Stimulated activated CD8-positive, alpha-beta memory T cell treated with anti-CD3 and anti-CD28 coated beads, Interleukin-7, amount 100 ng/mL, for 4 hours (primary cell): ENCODE measurements around the gene CAPN1.
"Not testable (repeated sequence)": the region's sequence is repeated elsewhere in the genome, so short reads cannot be mapped to it uniquely, and the experiment has no call there.

Experiments used
- DNase-seq, 2 donors: peaks; one replicate each; pipeline ENCODE4 v3.0.0-alpha.2; 2020; ENCODE audit warnings: low read depth in 2 of 2

The CAPN1 gene

GRCh38 chr11:65181569-65182257, at the start of gene CAPN1:
CAPN1 (plus strand) TSS chr11:65181928; CDS start chr11:65182702, 774 bp downstream.
- DNase-seq, result peak; percentile 62 to 65

- no peak for DNase-seq
These were observed 49.3 kb upstream of the CAPN1 start for GRCh38 chr11:65132238-65132987.

DNA sequence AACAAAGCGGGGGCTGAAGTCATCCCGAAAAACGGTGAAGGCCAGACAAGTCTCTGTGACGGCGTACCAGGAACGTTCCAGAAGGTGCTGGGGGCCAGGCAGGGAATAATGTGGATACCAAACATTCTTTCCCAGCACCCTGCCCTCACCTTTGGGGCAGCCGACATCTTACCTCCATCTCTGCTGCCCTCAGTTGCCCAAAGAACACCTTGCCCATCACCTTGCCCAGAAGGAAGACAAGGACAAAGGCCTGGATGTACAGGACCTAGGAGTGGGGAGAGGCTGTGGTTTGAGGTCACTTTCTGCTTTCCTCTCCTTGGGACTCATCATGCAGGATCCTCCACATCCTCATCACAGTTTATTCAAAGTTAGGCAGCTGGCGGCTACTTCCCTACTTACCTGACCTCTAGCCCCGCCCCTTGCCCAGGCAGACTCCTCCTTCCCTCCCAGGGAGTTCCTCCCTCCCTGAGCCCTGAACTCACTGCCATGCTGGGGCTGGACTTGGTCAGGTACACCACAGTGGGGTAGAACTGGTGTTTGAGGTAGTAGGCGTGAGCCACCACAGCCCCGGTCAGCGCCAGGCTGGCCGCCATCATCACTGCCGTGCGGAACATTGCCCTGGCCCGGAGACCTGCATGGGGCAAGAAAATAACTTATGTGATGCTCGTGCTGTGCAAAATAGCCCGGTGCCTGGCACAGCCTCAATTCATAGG, 48.6 kb upstream of the CAPN1 start:
- DNase-seq, result peak in 1 of 2 donors; percentile 27

DNA sequence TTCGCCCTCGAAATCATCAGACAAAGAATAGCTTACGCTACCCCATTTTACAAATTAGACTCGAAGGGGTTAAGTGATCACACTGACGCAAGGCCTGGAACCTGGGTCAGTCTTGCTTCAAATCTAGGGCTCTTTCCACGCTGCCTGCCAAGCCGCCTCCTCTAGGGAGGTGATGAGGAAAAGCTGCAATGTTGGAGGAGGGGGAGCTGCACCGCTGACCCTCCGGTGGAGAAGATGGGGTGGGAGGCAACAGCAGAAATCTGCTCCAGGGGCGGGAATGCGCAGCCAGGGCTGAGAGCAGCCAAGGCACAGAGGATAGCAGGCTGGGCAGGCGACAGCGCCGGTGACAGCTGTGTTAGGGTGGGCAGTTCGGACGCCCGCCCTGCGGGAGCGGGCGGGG, 48.0 kb upstream of the CAPN1 start:
- DNase-seq, result no peak

DNA sequence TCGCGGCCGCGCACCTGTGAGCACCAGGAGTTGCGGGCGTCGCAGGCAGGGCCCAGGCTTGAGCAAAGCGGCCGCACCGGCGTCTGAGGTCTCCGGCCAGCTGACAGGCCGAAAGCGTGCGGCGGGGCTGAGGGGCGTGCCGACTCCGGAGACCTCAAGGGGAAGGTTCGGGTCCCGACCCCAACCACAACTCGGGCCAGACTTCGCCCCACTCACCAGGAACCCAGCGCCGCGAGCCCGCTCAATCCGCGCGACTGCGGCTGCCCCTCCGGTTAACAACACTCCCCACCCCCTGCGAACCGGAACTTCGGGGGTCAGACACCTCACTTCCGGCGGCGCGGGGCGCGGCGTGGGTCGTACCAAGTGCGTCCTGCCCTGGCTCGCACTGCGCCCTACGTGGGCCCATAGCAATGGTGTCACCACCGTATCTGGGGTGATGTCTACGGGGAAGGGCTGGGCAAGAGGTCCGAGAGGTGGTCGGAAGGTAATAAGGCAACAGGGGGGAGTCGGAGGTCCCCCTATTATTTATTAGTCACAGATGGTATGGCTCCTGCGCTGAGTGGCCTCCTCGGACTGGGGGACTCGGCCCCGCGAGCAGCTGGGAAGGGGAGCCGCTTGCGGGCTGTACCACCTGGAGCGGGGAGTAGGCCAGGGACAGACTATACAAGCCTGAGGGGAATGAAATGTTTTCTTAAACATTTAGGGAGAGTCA, 47.3 kb upstream of the CAPN1 start, which contains the start of gene SYVN1:
SYVN1 (minus strand) TSS at position 280 of the 712 bp plus-strand sequence. CDS start 918 bp downstream, outside the sequence.
- DNase-seq, result peak; percentile 88 to 89

GRCh38 chr11:65134952-65135632, 46.6 kb upstream of the CAPN1 start:
- DNase-seq, result peak; percentile 72 to 80

DNA sequence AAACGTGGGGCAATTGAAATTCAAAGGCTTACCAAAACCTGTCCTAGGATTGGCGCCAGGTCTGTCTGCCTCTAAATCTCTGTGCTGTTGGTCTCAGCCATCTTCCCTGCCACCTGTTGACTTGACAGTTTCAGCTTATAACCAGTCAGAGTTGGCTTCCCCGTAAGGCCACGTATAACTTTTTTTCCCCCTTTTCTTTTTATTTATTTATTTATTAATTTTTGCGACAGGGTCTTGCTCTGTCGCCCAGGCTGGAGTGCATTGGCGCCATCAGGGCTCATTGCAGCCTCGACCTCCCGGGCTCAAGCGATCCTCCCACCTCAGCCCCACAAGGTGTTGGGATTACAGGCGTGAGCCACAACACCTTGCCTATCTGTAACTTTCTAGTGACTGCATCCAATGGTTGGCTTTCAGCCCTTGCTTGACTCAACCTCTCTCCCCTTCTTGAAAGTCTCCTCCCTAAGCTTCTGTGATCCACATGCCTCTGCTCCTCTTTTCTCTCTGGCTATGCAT, 46.0 kb upstream of the CAPN1 start:
- no peak for DNase-seq

DNA sequence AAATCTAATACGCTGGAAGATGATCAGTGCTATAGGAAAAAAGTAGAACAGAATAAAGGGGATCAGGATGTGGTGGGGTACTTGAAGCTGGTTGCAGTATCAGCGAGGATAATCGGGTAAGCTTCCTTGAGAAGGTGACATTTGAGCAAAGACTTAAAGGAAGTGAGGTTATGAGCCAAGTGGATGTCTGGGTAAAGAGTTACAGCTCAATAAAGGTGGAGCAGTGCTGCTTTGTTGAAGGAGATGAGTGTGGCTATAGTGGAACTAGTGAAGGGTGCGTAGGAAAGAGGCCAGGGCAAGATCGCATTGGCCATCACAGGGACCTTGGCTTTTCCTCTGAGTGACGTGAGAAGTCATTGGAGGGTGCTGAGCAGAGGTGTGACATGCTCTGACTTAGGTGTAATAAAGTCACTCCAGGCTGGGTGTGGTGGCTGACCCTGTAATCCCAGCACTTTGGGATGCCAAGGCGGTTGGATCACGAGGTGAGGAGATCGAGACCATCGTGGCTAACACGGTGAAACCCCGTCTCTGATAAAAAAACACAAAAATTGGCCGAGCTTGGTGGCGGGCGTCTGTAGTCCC, 45.1 kb upstream of the CAPN1 start:
- no peak for DNase-seq

- no peak for DNase-seq
These were observed 39.7 kb upstream of the CAPN1 start for GRCh38 chr11:65141896-65142494.

GRCh38 chr11:65147352-65148075, 34.2 kb upstream of the CAPN1 start:
- DNase-seq, result no peak

DNA sequence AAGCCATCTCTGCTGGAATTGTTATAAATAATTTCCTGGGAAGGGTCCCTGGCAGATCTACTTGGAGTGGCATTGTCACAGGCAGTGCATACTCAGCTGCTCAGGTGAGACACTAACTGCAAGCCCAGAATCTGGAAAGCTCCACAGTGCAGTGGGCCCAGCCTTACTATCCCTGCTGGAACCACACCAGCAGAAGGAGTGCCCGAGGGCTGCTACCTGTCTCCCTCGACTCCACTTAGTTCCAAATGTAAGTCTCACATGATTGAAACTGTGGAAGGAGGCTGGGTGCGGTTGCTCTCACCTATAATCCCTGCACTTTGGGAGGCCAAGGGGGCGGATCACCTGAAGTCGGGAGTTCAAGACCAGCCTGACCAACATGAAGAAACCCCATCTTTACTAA, 33.1 kb upstream of the CAPN1 start:
- DNase-seq, result no peak

- not testable (repeated sequence) for DNase-seq
These were observed 31.6 kb upstream of the CAPN1 start for GRCh38 chr11:65150131-65150508.

DNA sequence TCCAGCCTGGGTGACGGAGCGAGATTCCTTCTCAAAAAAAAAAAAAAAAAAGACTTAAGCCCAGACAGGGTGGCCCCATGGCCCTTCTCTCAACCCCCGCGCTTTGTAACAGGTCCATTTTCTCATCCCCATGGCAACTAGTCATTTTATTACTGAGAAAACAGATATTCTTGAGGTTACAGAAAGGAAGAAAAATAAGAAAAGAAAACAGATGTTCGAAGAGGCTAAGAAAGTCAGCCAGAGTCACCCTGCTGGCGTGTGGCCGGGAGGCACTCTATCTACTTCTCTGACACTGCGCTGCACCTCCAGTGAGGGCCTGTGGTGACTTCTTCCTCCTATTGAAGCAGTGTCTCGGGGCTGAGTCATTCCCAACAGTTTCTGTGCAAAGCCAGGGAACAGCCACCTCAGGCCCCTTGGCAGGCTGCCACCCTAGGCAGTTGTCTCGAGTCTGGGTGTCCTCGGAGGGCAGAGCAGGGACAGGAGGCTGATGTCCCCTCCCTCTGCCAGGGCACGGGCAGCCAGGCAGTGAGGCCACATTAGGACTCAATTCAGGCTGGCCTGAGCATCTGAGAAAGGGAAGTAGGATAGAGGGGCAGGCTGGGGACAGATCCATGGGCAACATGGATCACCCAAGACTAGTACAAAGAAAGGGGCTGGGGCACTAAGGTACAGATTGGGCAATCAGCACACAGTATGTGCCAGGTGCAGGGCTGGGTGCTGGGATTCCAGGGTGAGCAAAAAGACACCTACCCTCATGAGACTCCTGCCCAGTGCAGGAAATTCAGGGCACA, 31.0 kb upstream of the CAPN1 start:
- DNase-seq, result no peak

DNA sequence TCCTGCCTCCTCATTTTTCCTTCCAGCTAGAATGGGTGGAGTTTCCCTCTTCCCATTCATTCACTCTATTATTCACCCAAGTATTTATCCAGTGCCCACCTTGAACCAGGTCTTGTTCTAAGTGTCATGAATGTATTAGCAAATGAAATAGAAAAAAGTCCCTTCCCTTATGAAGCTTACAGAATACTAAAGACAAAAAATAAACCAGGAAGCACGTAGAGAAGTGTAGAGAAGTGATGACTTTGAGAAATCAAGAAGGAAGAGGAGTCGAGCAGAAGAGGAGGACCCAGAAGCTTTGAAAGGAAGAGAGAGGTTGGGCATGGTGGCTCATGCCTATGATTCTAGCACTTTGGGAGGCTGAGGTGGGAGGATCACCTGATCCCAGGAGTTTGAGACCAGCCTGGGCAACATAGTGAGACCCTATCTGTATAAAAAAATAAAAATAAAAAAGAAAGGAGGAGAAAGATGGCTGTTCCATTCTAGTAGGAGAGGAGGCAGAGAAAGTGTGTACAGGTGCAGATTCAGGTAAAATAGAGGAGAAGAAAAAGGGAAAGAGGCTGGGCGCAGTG, 30.3 kb upstream of the CAPN1 start:
- no peak for DNase-seq

GRCh38 chr11:65152122-65152521, 29.6 kb upstream of the CAPN1 start:
- no peak for DNase-seq

GRCh38 chr11:65156256-65156655, 25.5 kb upstream of the CAPN1 start:
- DNase-seq, result no peak

- DNase-seq, result no peak
These were observed 24.8 kb upstream of the CAPN1 start for GRCh38 chr11:65156926-65157325.

DNA sequence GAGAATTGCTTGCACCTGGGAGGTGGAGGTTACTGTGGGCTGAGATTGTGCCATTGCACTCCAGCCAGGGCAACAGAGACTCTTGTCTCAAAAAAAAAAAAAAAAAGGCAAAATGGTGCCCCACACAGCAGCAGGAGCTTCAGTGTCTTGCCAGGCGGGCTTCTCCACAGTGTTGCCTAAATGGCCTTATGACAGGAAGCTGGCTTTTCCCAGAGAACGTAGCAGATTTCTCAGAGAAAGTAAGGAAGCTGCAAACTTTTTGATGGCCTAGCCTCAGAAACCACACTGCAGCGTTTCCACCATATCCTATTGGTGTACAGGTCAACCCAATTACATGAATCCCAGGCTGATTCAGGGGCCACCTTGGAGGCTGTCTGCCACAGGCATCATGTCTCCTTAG, 24.4 kb upstream of the CAPN1 start:
- no peak for DNase-seq
